Measurements from ENCODE around the gene LRIT3.

The LRIT3 gene

DNA sequence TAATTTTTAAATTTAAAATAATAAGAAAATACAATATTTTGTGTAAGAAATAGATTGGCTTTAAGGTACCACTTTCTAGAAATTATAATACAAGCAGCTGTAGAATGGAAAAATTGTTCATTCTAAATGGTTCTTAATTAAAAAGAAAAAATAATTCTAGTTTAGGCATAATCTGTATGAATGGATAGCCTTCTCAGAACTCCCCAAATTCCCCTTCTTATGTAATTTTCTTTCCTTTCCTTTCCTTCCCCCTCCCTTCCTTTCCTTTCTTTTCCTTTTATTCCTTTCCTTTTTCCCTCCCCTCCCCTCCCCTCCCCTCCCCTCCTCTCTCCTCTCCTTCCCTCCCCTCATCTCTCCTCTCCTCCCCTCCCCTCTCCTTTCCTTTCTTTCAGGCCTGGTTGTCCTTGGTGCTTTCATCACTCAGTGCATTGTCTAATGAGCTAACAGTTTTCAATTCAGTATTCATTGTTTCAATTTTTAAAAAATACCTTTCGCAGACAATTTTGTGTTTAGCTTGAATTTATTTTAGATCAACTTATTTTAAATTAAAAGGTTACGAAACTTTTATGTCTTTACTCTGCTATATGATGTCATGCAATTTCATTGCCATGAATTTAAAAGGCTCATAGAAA lies 28.8 kb downstream of the LRIT3 start:
- no peaks in the 10 kb centered on the region for H3K27me3 ChIP-seq (ENCODE audit: control insufficient read depth, low read length)
- no peaks in the 10 kb centered on the region for H3K9me2 ChIP-seq (replicated peaks; ENCODE audit: control insufficient read depth, low read length)
- H3K36me3 ChIP-seq (ENCODE audit: control insufficient read depth, low read length), result no peaks in the 10 kb centered on the region
- no peak overlapping the region for H3K27ac ChIP-seq (ENCODE audit: low read depth, low read length)
- H3K9me3 ChIP-seq (ENCODE audit: control insufficient read depth, insufficient read depth, low read length), result no peaks in the 10 kb centered on the region
- H3K79me2 ChIP-seq (ENCODE audit: control insufficient read depth, low read length), result no peaks in the 10 kb centered on the region
- no peak overlapping the region for H3K4me2 ChIP-seq (ENCODE audit: low read length)
- no peak overlapping the region for H3K4me3 ChIP-seq (ENCODE audit: low read length)
- no peaks in the 10 kb centered on the region for H3F3A ChIP-seq (ENCODE audit: control insufficient read depth, insufficient read depth)
- H3K4me1 ChIP-seq (ENCODE audit: control insufficient read depth, low read length), result no peaks in the 10 kb centered on the region
- TF ChIP-seq EZH2phosphoT487 (IDR thresholded peaks at IDR 0.05; ENCODE audit: borderline replicate concordance, low read length) (no peak), CTCF (IDR thresholded peaks at IDR 0.05; ENCODE audit: low read depth, low read length, poor library complexity, severe bottlenecking) (no peak)
- H4K20me1 ChIP-seq (ENCODE audit: control insufficient read depth, insufficient read depth, low read depth, low read length), result no peaks in the 10 kb centered on the region

DNA sequence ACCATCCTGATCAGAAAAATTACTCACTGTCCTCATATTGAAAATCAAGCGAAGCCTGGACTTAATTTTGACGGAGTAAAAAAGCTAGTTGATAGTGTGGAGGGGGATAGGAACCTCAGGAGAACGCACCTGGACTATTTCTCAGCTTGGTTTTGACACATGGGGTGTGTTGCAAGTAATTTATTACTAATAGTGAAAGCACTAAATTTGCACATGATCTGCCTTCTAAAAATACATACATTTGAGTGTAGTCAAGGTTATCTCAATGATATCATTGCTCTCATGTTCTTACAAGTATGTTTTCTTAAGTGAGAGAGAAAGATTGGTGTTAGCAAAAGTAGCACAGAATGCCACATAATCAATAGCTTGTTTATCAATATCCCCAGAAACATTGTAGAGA lies 29.5 kb downstream of the LRIT3 start:
- H3K4me2 ChIP-seq (ENCODE audit: low read length), result no peak overlapping the region
- H4K20me1 ChIP-seq (ENCODE audit: control insufficient read depth, insufficient read depth, low read depth, low read length), result no peaks in the 10 kb centered on the region
- no peak overlapping the region for H3K27ac ChIP-seq (ENCODE audit: low read depth, low read length)
- H3K27me3 ChIP-seq (ENCODE audit: control insufficient read depth, low read length), result no peaks in the 10 kb centered on the region
- H3K9me2 ChIP-seq (replicated peaks; ENCODE audit: control insufficient read depth, low read length), result no peaks in the 10 kb centered on the region
- H3K9me3 ChIP-seq (ENCODE audit: control insufficient read depth, insufficient read depth, low read length), result no peaks in the 10 kb centered on the region
- H3K79me2 ChIP-seq (ENCODE audit: control insufficient read depth, low read length), result no peaks in the 10 kb centered on the region
- H3K4me1 ChIP-seq (ENCODE audit: control insufficient read depth, low read length), result no peaks in the 10 kb centered on the region
- no peaks in the 10 kb centered on the region for H3F3A ChIP-seq (ENCODE audit: control insufficient read depth, insufficient read depth)
- no peak overlapping the region for H3K4me3 ChIP-seq (ENCODE audit: low read length)
- TF ChIP-seq EZH2phosphoT487 (IDR thresholded peaks at IDR 0.05; ENCODE audit: borderline replicate concordance, low read length), result no peak
- no peak for TF ChIP-seq CTCF (IDR thresholded peaks at IDR 0.05; ENCODE audit: low read depth, low read length, poor library complexity, severe bottlenecking)
- H3K36me3 ChIP-seq (ENCODE audit: control insufficient read depth, low read length), result no peaks in the 10 kb centered on the region

DNA sequence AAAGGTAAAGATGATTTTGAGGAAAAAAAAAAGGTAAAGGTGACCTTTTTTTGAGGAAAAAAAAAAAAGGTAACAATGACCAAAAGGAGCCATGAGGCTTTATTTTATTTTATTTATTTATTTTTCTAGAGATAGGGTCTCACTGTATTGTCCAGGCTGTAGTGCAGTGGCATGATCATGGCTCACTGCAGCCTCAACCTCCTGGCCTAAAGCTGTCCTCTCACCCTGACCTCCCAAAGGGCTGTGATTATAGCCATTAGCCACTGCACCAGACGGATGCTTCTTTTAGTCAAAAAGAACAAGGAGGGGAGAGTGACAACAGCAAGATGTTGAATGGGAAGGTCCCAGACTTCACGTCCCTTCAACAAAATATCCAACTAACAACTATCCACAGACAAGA lies 30.4 kb downstream of the LRIT3 start:
- H3K9me2 ChIP-seq (replicated peaks; ENCODE audit: control insufficient read depth, low read length), result no peaks in the 10 kb centered on the region
- H3K4me2 ChIP-seq (ENCODE audit: low read length), result no peak overlapping the region
- no peak for TF ChIP-seq EZH2phosphoT487 (IDR thresholded peaks at IDR 0.05; ENCODE audit: borderline replicate concordance, low read length)
- no peak for TF ChIP-seq CTCF (IDR thresholded peaks at IDR 0.05; ENCODE audit: low read depth, low read length, poor library complexity, severe bottlenecking)
- H3K27me3 ChIP-seq (ENCODE audit: control insufficient read depth, low read length), result no peaks in the 10 kb centered on the region
- H3F3A ChIP-seq (ENCODE audit: control insufficient read depth, insufficient read depth), result no peaks in the 10 kb centered on the region
- no peaks in the 10 kb centered on the region for H3K79me2 ChIP-seq (ENCODE audit: control insufficient read depth, low read length)
- H3K4me3 ChIP-seq (ENCODE audit: low read length), result no peak overlapping the region
- no peaks in the 10 kb centered on the region for H3K36me3 ChIP-seq (ENCODE audit: control insufficient read depth, low read length)
- H3K4me1 ChIP-seq (ENCODE audit: control insufficient read depth, low read length), result no peaks in the 10 kb centered on the region
- H4K20me1 ChIP-seq (ENCODE audit: control insufficient read depth, insufficient read depth, low read depth, low read length), result no peaks in the 10 kb centered on the region
- H3K27ac ChIP-seq (ENCODE audit: low read depth, low read length), result no peak overlapping the region
- no peaks in the 10 kb centered on the region for H3K9me3 ChIP-seq (ENCODE audit: control insufficient read depth, insufficient read depth, low read length)
